Esophagus squamous epithelium (tissue), 5 donors: ENCODE results near the gene PRR14. TPM values are rescaled to one million over a fixed set of nuclear protein-coding genes. Genes with fewer than 3 reads are reported as not detected.
"Not testable (repeated sequence)": the region's sequence is repeated elsewhere in the genome, so short reads cannot be mapped to it uniquely, and the experiment has no call there.

ENCODE experiments used
- DNase-seq: peaks from one replicate; lab custom pipeline; 2025; lab: John Stamatoyannopoulos, UW
- H3K27ac ChIP-seq, 4 donors: fragments of 200-600 bp; sonication (generic); one replicate each; pipeline ENCODE4 v1.5.1; 2016 to 2019; ENCODE audit warnings: mild to moderate bottlenecking in 1 of 4
- H3K27me3 ChIP-seq, 4 donors: fragments of 200-600 bp; sonication (generic); 1 replicate in 3 of 4; 2 replicates in 1 of 4; pipeline versions ENCODE4 v1.5.1 to v1.6.0; 2017 to 2021; ENCODE audit warnings: antibody characterized with exemption in 1 of 4
- H3K36me3 ChIP-seq, 3 donors: fragments of 200-600 bp; sonication (generic); one replicate each; pipeline ENCODE4 v1.5.1; 2016 to 2019
- H3K4me1 ChIP-seq, 3 donors: fragments of 200-600 bp; sonication (generic); one replicate each; pipeline ENCODE4 v1.5.1; 2017 to 2019
- H3K4me3 ChIP-seq, 4 donors: fragments of 200-600 bp; sonication (generic); 1 replicate in 3 of 4; 2 replicates in 1 of 4; pipeline ENCODE4 v1.5.1; 2016 to 2019; ENCODE audit warnings: mild to moderate bottlenecking in 2 of 4, moderate library complexity in 1 of 4
- H3K9me3 ChIP-seq, 3 donors: fragments of 200-600 bp; sonication (generic); one replicate each; pipeline ENCODE4 v1.5.1; 2016 to 2019
- CTCF ChIP-seq, 6 experiments: fragments of 450-650 bp in 4 of 6; fragments of 200-600 bp in 2 of 6; sonication (generic) in 2 of 6; IDR thresholded peaks; one replicate each; pipeline ENCODE4 v1.5.1; 2016 to 2019; ENCODE audit warnings: antibody characterized with exemption in 6 of 6, mild to moderate bottlenecking in 4 of 6, moderate library complexity in 4 of 6
- POLR2A ChIP-seq, 4 donors: fragments of 450-650 bp; IDR thresholded peaks; one replicate each; pipeline ENCODE4 v1.6.1; 2017; ENCODE audit warnings: antibody characterized with exemption in 4 of 4, mild to moderate bottlenecking in 4 of 4, moderate library complexity in 3 of 4
- WGBS, 2 donors: methylation state at CpG; one replicate each; pipeline ENCODE4 v1.1.5; 2018; 5-methylcytosine and 5-hydroxymethylcytosine counted together
- intact Hi-C: fragments of 100-400 bp; cut with DNase I; formaldehyde crosslinking; loops from one replicate; pipeline ENCODE4 v1.15.0; 2022
- total RNA-seq, 4 donors: library from RNA; depleted of rRNA; stranded (reverse); fragments of >200 nt; gene quantifications; one replicate each; pipeline ENCODE4 v1.1.0, GENCODE V29; 2016
- donor health status: DM: yes; HTN: yes; CAD: no.

PRR14 gene
- total RNA-seq, 4 donors from 2014 or later, result 16.6 to 21.8 (median 20.3) TPM

- intact Hi-C loops, result no loop called here
- Histone ChIP-seq H3K27ac (no peak overlapping the region), H3K9me3 (no peaks in the 10 kb centered on the region), H3K4me3 (no peak overlapping the region), H3K27me3 (no peaks in the 10 kb centered on the region), H3K4me1 (peaks cover 0 to 4% (median 1%) of the 10 kb centered on the region in 3 donors), H3K36me3 (no peaks in the 10 kb centered on the region)
- DNase-seq, result no peak
- WGBS, 2 donors, result 55 to 82% methylated on average over 4 of the region's 4 CpGs
- no peak for TF ChIP-seq CTCF (IDR thresholded peaks at IDR 0.05)
- no peak for TF ChIP-seq POLR2A (IDR thresholded peaks at IDR 0.05)
These were observed 37.9 kb downstream of the PRR14 start for GRCh38 chr16:30688701-30689100.

GRCh38 chr16:30691907-30692306 is 41.1 kb downstream of the PRR14 start:
- Histone ChIP-seq H3K4me1 (peaks cover 0 to 12% (median 3%) of the 10 kb centered on the region in 3 donors), H3K27me3 (no peaks in the 10 kb centered on the region), H3K36me3 (no peaks in the 10 kb centered on the region), H3K9me3 (no peaks in the 10 kb centered on the region), H3K4me3 (no peak overlapping the region), H3K27ac (no peak overlapping the region)
- intact Hi-C loops, result no loop called here
- 64 to 73% methylated on average over 4 of the region's 4 CpGs for WGBS, 2 donors
- DNase-seq, result no peak
- TF ChIP-seq POLR2A (IDR thresholded peaks at IDR 0.05) (no peak), CTCF (IDR thresholded peaks at IDR 0.05) (no peak)

- Histone ChIP-seq H3K36me3 (no peaks in the 10 kb centered on the region), H3K4me3 (no peak overlapping the region), H3K27ac (no peak overlapping the region), H3K9me3 (no peaks in the 10 kb centered on the region), H3K4me1 (peaks cover 0 to 17% (median 7%) of the 10 kb centered on the region in 3 donors), H3K27me3 (no peaks in the 10 kb centered on the region)
- intact Hi-C loops, result no loop called here
- DNase-seq, result no peak
- no peak for TF ChIP-seq POLR2A (IDR thresholded peaks at IDR 0.05)
- TF ChIP-seq CTCF (IDR thresholded peaks at IDR 0.05), result no peak
- 74 to 75% methylated on average over 10 of the region's 10 CpGs for WGBS, 2 donors
These were observed 41.8 kb downstream of the PRR14 start for GRCh38 chr16:30692396-30693064.

GRCh38 chr16:30694926-30695693 is 44.4 kb downstream of the PRR14 start:
- H3K4me1 ChIP-seq, result peaks cover 3 to 31% (median 14%) of the 10 kb centered on the region in 3 donors
- 66 to 72% methylated on average over 7 to 11 of the region's 11 CpGs for WGBS, 2 donors
- H3K27me3 ChIP-seq, result no peaks in the 10 kb centered on the region
- TF ChIP-seq POLR2A (IDR thresholded peaks at IDR 0.05) (no peak), CTCF (IDR thresholded peaks at IDR 0.05) (no peak)
- intact Hi-C loops, result no loop called here
- DNase-seq, result no peak
- H3K9me3 ChIP-seq, result no peaks in the 10 kb centered on the region
- no peak overlapping the region for H3K4me3 ChIP-seq
- peaks cover 0 to under 1% (median 0%) of the 10 kb centered on the region in 3 donors for H3K36me3 ChIP-seq
- H3K27ac ChIP-seq, result no peak overlapping the region

- H3K27me3 ChIP-seq, DNase-seq, intact Hi-C loops, H3K4me3 ChIP-seq, H3K9me3 ChIP-seq, H3K27ac ChIP-seq: not testable (repeated sequence)
- H3K36me3 ChIP-seq, result peaks cover 0 to 16% (median 11%) of the 10 kb centered on the region in 3 donors
- H3K4me1 ChIP-seq, result peaks cover 4 to 47% (median 22%) of the 10 kb centered on the region in 3 donors
- WGBS, 2 donors, result 94 to 100% methylated on average over 3 of the region's 3 CpGs
These were observed 45.9 kb downstream of the PRR14 start for GRCh38 chr16:30696646-30697045.
